Activated CD4-positive, CD25-positive, alpha-beta regulatory T cell treated with anti-CD3 and anti-CD28 coated beads, Interleukin-2, amount 50 U/mL, for 24 hours (primary cell): ENCODE measurements around the gene ECHS1.
"Not testable (repeated sequence)": the region's sequence is repeated elsewhere in the genome, so short reads cannot be mapped to it uniquely, and the experiment has no call there.

Experiments
- ATAC-seq, 2 donors: fragments of 150-1000 bp; cut with Tn5 transposase; one replicate each; pipeline ENCODE4 v1.10.0; 2021; ENCODE audit warnings: mild to moderate bottlenecking in 1 of 2, moderate library complexity in 1 of 2

ECHS1 gene

DNA sequence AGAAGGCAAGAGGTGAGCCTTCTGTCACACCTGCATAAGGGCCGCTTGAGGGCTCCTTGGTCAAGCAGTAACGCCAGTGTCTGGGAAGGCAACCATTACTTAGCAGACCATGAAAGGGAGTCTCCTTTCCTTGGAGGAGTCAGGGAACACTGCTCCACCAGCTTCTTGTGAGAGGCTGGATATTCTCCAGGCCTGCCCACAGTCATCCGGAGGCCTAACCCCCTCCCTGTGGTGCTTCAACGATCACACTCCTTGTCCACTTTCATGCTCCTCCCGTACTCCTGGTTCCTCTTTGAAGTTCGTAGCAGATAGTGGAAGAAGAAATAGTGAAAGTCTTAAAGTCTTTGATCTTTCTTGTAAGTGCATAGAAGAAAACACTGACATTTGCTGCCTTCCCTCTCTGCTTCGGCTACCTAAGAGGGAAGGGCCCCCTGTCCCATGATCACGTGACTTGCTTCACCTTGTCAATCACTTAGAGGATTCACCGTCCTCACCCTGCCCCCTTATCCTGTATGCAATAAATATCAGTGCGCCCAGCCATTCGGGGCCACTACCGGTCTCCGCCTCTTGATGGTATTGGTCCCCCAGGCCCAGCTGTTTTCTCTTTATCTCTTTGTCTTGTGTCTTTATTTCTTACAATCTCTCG, 51.0 kb downstream of the ECHS1 start:
- ATAC-seq, result not testable (repeated sequence)

DNA sequence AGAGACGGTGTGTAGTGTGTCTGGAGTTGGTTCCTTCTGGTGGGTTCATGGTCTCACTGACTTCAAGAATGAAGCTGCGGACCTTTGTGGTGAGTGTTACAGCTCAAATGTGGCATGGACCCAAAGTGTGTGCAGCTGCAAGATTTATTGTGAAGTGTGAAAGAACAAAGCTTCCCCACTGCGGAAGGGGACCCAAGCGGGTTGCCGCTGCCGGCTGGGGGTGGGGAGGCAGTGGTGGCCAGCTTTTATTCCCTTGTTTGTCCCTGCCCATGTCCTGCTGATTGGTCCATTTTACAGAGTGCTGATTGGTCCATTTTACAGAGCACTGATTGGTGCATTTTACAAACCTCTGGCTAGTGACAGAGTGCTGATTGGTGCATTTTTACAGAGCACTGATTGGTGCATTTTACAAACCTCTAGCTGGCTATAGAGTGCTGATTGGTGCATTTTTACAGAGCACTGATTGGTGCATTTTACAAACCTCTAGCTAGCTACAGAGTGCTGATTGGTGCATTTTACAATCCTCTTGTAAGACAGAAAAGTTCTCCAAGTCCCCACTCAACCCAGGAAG, 52.2 kb downstream of the ECHS1 start:
- ATAC-seq, result not testable (repeated sequence)

- ATAC-seq, result peak; percentile 87 to 90
Observed at GRCh38 chr10:133318494-133319127, 54.5 kb downstream of the ECHS1 start.

- no peak for ATAC-seq
Observed at GRCh38 chr10:133316732-133317131, 56.4 kb downstream of the ECHS1 start.

DNA sequence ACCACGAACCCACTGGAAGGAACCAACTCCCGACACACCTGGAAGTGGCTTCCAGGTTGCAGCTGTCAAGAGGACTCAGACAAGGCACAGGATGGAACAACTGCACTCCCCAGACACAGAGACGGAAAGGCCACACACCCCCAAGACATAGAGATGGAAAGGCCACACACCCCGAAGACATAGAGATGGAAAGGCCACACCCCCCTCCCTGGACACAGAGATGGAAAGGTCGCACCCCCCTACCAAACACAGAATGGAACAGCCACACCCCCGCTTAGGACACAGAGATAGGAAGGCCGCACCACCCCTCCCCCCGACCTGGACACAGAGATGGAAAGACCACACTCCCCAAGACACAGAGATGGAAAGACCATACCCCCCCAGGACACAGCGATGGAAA, 56.9 kb downstream of the ECHS1 start:
- ATAC-seq, result no peak

- no peak for ATAC-seq
Observed at GRCh38 chr10:133315847-133316246, 57.3 kb downstream of the ECHS1 start.

DNA sequence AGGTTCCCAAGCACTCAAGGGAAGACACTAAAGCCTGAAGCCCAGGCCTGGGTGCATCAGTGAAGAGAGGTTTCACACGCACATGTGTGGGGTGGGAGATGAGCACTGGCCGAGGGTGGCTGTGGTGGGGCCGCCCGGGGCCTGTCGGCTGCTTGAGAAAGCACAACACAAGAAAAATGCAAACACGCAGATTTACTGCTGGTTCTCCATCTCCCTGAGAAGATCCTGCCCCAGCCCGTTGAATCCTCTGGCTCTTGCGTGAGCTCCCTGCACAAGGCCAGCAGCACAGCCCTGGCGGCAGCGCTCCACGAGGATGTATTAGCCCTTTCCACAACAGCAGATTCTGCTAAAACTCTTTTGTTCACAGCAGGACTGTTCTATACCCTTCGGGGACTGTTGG, 58.2 kb downstream of the ECHS1 start:
- ATAC-seq, result no peak

DNA sequence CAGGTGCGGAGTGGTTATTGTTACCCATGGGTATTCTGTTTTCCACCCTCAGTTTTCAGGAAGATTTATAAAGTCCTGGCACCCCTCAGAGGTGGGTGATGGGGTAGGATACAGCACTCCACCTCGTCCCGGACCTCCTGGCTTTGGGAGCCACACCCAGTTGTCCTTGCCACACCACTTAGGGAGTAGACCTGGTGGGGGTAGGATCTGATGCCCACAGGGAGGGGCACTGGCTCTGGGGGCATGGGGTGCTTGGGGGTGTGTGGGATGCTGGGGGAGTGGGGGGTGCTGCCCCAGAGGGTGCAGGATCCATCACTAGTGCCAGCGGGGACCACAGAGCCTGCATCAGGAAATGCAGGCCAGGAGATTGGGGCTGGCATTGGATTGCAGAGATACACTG, 60.0 kb downstream of the ECHS1 start:
- no peak for ATAC-seq

GRCh38 chr10:133312769-133313145, 60.4 kb downstream of the ECHS1 start:
- ATAC-seq, result no peak
